HL-60/S4 (cell line): ENCODE measurements around the gene HTRA2.
"Not testable (repeated sequence)": the region's sequence is repeated elsewhere in the genome, so short reads cannot be mapped to it uniquely, and the experiment has no call there.

Experiments
- in situ Hi-C: fragments of 300-500 bp; cut with MboI; formaldehyde crosslinking; loops from 2 replicates; pipeline ENCODE4 v1.14.3; 2022; ENCODE audit warnings: low sequenced_read_pairs

Gene HTRA2

DNA sequence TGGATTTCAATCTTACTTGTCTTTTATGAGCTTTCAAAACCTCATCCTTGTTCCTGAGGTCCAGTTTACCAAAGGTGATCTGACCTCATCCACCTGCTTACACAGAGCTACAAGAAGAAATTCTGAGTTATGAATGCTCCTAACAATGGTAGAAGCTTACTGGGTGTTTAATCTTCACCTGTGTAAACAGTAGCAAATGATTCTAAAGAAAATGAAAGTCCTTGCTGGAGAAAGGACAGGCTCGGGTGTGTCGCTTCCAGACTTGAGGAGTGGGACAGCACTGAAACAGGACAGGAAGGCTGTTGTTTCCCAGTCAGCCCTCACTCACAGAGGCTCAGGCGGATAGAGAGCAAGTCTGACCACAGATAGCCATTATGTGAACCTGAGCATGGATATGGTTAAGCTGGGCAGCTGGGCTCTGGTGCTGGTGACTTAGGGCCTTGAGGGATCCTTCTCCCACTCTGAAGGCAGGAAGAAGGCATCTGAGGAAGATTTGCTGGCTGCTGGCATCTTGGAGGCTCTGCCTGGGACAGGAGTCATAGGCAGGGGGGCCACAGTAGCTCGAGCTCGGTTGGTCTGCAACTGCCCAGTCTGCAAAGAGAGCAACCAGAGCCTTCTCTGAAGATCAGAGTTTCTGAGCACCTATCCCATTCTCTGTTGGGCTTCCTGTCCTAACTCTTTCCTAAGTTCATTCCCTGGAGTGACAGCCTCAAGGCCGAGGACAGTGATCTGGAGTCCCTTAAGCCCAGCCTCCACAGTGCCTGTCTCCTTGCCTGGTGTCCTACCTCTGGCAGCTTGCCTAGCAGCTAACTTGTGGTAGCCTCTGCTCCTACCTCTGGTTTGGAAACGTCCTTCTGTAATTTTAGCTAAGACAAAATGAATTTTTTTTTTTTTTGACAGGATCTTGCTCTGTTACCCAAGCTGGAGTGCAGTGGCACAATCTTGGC is 28.8 kb downstream of the HTRA2 start:
- in situ Hi-C loops, result no loop called here

- in situ Hi-C loops, result no loop called here
Measured at GRCh38 chr2:74559912-74560311, 30.2 kb downstream of the HTRA2 start.

- in situ Hi-C loops, result no loop called here
Measured at GRCh38 chr2:74560591-74560990, 30.9 kb downstream of the HTRA2 start.

- in situ Hi-C loops, result not testable (repeated sequence)
Measured at GRCh38 chr2:74561022-74561421, 31.3 kb downstream of the HTRA2 start.

- in situ Hi-C loops, result no loop called here
Measured at GRCh38 chr2:74562126-74562775, 32.5 kb downstream of the HTRA2 start.

DNA sequence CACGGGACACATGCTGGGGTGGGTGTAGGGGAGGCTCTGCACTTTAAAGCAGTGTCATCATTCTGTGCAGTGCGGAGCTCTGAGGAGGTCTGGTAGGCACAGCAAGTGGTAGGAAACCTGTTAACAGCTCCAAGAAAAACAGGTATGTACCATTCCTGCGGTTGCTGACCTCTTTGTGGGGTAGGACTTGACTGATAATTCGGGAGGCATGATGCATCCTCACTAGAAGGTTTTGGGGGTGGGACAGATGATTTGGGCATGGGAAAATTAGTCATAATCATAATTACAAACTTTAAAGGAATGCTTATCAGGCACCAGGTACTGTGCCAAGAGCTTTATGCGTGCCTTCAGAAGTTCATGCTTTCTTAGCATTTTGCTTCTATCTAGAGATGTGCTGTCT is 34.5 kb downstream of the HTRA2 start:
- in situ Hi-C loops, result no loop called here

- in situ Hi-C loops, result no loop called here
Measured at GRCh38 chr2:74566076-74566753, 36.5 kb downstream of the HTRA2 start.

GRCh38 chr2:74566754-74567085 is 37.0 kb downstream of the HTRA2 start:
- in situ Hi-C loops, result no loop called here

DNA sequence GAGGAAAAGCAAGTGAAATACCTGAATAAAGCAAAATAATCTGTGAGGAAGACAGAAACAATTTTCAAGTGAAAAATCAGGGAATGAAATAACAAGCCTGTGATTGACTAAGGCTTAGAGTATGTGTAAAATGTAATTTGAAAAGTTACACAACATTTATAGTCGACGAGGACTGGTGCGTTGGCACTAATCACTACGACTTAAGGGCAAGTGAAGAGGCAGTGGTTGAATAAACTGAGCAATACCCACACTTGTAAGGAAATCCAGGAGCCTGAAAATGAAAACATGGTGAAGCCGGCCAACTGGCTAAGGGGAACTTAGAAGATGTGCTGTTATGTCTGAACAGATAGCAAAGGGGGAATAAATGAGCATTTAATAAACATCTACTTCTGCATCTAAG is 38.1 kb downstream of the HTRA2 start:
- in situ Hi-C loops, result no loop called here

DNA sequence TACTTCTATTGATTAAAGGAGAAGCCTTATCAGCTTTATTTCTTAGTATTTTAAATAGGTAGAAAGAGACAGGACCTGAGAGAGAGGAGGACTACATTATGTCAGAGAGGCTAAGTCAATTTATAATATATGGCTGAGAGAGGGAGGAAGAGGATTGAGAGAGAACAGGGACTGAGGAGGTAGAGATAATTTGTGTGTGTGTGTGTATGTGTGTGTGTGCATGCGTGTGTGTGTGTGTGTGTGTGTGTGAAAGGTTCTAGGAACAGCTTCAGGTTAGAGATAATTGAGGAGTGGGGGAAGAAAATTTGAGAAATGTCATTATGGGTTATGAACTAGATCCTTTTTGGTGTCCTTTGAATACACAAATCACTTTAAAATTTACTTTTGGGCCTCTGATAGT is 40.0 kb downstream of the HTRA2 start:
- in situ Hi-C loops, result no loop called here

- in situ Hi-C loops, result no loop called here
Measured at GRCh38 chr2:74571058-74571457, 41.3 kb downstream of the HTRA2 start.

GRCh38 chr2:74572178-74572925 is 42.6 kb downstream of the HTRA2 start:
- in situ Hi-C loops, result no loop called here

- in situ Hi-C loops, result no loop called here
Measured at GRCh38 chr2:74573747-74574562, 44.2 kb downstream of the HTRA2 start.

GRCh38 chr2:74575320-74575719 is 45.6 kb downstream of the HTRA2 start:
- in situ Hi-C loops, result no loop called here

DNA sequence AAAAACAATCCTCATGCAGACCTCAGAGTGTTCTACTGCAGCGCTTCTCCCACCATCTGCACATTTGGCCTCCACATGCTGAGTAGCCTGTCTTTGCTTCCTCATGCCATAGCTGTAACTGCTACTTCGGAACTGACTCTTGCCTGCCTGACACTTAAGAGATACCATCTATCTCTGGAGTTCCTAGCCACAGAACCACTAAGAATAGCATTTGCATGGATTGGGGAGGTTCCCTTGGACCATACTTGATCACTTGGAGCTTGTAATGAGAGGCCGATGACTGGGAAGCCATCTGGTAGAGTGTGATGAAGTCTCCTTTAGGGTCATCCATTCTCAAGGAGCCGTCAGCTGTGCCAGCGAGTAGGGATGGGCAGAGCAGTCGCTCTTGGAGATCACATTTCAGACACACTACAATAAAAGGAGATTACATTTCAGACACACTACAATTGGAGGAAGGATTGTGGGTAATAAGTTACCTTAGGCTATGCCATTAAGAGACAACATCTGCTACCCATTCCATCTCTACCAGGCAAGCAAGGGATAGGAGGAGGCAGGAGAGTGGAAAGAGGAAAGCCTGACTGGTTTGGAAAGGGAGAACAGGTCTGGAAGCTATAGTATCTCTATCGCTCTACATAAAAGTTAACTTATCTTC is 46.6 kb downstream of the HTRA2 start:
- in situ Hi-C loops, result no loop called here

- in situ Hi-C loops, result no loop called here
Measured at GRCh38 chr2:74576863-74577229, 47.1 kb downstream of the HTRA2 start.

GRCh38 chr2:74577448-74577847 is 47.7 kb downstream of the HTRA2 start:
- in situ Hi-C loops, result no loop called here

DNA sequence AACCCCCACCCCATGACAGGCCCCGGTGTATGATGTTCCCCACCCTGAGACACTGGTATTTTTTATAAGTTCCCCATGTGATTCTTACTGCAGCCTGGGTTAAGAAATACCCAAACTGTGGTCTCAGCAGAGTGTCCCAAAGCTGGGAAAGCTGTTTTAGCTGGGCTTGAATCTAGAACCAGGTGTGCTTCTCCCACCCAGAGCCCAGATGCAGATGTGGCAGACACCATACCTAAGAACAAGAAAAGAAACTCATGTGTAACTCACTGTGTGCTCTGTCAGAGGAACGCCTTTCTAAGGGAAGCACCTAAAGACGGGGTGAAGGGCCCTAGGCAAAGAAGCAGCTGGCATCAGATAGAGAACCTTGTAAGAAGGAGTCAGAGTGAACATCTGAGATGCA is 48.7 kb downstream of the HTRA2 start:
- in situ Hi-C loops, result no loop called here

DNA sequence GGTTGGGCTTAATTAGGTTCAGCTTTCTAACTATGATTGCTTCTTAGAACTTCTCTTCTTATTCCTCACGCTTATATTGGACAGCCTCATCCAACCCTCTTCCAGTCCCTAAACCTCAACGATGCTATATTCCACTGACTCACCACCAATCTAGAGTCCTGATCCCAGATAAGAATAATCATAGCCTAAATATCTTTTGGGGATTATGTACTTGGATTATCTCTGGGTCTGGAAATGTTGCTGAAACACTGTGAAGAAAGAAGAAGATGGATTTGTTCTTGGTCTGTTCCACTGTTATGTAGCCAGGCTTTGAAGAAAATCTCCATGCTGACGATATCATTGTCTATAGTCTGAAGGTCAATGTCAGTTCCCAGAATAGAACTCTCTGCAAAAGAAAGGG is 51.7 kb downstream of the HTRA2 start:
- in situ Hi-C loops, result loop anchor here (10.0 kb wide), 2 partner anchors 97 to 127 kb away; partner anchors contain the start of genes CCDC142, INO80B, TTC31 and WBP1

- in situ Hi-C loops, result loop anchor here (10.0 kb wide), 2 partner anchors 97 to 127 kb away; partner anchors contain the start of genes CCDC142, INO80B, TTC31 and WBP1
Measured at GRCh38 chr2:74582184-74582583, 52.5 kb downstream of the HTRA2 start.
